GM19023 (cell line): ENCODE measurements around the gene MRPL27.
"Not testable (repeated sequence)": the region's sequence is repeated elsewhere in the genome, so short reads cannot be mapped to it uniquely, and the experiment has no call there.

Experiments
- ATAC-seq: cut with Tn5 transposase; IDR thresholded peaks from one replicate; pipeline ENCODE4 v1.9.1; 2021; ENCODE audit warnings: mild to moderate bottlenecking, moderate library complexity; ENCODE audit not compliant: unreplicated experiment

Gene MRPL27

DNA sequence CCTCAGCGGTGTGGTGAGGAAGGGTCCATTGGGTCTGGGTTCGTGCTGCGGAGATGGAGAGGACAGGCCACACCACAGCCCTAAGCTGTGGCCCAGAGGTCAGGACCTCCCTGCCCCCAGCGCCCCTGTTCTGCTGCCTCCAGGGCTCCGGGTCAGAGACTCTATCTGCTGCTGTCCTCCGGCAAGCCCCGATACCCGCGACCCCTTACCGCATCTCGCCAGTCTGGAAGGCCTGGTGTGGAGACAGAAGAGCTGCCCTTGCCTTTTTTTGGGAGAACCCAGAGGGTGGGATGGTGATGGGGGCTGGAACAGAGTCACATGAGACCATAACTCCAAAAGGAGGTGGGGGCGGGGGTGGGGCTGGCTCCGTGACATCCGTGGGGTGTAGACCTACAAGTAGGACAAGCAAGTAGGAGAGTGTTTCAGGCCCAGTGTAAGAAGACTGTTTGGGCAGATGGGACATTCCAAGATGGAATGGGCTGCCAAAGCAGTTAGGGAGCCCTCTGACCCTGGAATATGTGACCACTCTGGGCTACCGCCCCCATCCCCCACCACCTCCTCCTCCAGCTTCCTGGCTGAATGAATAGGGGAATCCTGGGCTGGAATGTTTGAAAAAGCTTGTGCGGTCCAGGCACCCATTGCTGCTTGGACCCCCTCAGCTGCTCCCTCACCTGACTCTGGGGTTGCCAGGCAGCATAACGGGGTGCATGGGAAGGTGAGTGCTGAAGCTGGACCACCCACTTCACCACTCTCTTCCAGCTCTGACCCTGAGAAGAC, 25.7 kb downstream of the MRPL27 start:
- no peak for ATAC-seq

- ATAC-seq: peak; percentile 45
These were observed 26.5 kb downstream of the MRPL27 start for GRCh38 chr17:50346313-50347116.

- ATAC-seq: peak; percentile 77
These were observed 27.3 kb downstream of the MRPL27 start, which contains the start of gene XYLT2 for GRCh38 chr17:50345432-50346312. Gene XYLT2, plus strand, starts transcription at chr17:50346126. Its CDS starts 15 bp downstream, at chr17:50346141.

DNA sequence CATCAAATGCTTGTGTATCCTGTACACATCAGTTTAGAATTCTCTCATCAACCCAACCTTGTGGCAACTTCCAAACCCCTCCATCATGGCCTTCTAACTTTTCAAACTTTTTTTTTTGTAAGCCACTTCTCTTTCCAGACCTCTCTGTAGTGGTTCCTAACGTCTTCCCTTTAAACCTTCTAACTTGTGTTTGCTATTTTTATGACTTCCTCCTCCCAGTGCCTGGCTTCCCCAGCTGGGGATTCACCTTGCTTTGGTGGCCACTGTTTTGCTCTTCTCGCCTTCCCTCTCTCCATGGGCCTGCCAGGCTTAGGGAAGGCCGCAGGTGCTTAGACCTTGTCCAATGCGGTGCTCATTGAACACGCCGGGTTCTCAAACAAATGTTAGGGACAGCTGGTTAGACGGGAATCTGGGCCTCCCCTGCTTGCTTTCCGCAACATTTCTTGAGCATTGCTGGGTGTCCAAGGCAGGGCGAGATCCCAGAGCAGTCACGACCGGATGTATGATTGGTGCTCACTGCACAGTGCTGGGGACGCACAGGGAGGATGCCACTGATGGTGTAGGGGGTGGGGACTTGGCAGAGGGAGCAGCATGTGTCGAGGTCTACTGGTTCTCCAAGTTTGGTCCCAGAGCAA, 28.1 kb downstream of the MRPL27 start:
- ATAC-seq: no peak

- ATAC-seq: no peak
These were observed 33.6 kb downstream of the MRPL27 start for GRCh38 chr17:50339381-50339780.

GRCh38 chr17:50338645-50339044, 34.3 kb downstream of the MRPL27 start:
- no peak for ATAC-seq

DNA sequence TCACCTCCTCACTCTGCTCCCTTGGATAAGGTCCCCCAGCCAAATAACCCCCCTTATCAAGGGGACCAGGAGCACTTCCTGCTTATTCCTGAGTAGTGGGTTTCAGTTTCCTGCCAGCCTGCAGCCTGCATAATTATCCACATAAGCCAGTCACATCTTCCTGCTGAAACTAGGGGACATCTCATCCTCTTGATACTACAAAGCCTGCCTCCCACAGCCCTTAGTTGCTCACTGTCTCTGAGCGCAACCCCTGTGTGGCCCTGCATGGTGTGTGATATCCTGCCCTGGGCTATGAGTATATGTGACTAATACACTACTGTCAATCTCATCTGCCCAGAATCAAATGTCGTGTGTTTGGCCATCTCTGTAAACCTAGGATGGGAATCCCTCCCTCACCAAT, 35.0 kb downstream of the MRPL27 start:
- no peak for ATAC-seq

- ATAC-seq: not testable (repeated sequence)
These were observed 39.5 kb downstream of the MRPL27 start for GRCh38 chr17:50333291-50334057.

GRCh38 chr17:50332196-50332595, 40.8 kb downstream of the MRPL27 start:
- ATAC-seq: no peak

GRCh38 chr17:50331085-50331791, 41.7 kb downstream of the MRPL27 start:
- no peak for ATAC-seq

DNA sequence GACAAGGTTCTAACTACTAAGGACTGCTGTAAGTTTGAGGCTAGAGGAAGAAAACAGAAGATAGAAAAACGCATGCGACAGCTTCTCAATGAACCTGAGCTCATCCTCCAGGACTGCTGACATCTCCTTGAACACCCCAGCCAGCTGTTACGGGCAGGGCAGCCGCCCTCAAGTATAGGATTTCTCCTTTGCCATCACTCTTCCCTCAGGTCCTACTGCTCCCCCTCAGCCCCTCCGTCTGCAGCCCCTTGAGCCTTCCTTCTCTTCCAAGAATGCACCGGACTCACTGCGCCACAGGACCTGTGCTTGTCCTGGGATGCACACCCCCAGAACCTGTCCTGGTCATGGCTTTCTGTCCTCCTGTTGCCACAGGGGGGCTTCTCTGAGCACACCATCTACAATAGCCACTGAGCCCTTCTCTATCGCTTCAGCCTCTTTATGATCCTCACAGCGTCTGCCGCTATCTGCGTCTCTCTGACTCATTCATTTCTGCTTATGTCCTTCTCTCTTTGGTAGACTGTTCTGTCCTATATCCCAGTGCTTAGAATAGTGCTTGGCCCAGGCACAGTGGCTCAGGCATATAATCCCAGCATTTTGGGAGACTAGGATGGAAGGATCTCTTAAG, 42.7 kb downstream of the MRPL27 start:
- no peak for ATAC-seq

DNA sequence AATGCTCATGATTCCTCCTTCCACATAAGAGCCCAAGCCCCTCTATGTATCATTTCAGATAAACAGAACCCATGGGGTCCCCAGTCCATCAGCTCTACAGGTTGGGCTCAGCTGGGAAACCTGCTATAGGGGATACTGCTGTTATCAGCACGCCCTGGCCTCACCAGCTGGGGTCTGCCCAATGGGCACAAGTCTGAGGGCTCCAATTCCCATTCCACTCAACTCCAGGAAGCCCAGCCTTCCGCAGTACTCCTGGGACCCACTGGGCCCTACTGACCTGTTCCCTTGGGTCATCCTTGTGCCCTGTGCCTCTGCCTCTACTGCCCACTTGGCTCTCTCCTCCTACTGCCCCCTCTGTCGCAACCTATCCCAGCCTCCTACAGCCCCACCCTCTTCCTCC, 43.3 kb downstream of the MRPL27 start:
- ATAC-seq: no peak

DNA sequence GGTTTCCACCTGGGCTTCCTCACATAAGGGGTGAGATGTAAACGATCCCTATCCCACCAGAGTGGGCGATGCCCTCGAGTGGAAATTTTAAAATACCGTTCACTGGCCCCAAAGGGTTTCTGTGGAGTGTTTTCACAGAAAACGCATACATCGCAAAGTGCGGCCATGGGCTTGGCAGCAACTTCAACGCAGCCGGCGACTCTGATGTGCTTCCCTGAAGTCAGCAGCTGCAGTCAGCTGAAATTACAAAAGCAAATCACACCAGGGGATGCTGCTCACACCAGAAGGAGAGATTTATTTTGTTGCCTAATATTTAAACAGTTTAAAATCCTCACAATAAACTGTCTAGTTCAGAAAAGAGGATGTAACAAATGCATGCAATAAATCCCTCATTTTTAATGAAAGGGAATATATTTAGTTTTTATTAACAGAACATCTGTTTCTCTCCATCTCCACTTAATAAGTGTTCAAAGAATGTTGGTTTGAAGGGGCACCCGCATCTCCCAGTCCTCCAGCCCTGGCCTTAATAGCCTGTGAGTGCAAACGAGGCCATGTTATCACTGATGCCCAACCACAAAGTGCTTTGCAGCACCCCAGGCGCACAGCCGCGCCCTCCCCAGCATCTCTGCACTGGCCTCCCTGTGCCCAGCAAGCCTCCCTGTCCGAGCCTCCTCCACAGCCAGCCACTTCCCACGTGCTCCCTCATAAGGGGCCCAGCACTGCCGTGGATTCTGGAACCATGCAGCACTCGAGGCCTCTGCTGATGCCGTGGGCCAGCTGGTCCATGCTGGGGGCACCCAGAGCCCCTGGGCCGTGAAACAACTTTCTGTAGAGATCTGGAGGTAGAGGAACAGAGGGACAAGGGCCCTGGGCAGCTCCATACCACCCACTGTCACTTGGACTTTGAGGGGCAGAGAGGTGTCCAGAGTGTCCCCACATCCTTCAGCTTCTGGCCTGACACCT, 44.3 kb downstream of the MRPL27 start:
- no peak for ATAC-seq

- ATAC-seq: peak; percentile 50
These were observed 46.1 kb downstream of the MRPL27 start for GRCh38 chr17:50326831-50327364.

DNA sequence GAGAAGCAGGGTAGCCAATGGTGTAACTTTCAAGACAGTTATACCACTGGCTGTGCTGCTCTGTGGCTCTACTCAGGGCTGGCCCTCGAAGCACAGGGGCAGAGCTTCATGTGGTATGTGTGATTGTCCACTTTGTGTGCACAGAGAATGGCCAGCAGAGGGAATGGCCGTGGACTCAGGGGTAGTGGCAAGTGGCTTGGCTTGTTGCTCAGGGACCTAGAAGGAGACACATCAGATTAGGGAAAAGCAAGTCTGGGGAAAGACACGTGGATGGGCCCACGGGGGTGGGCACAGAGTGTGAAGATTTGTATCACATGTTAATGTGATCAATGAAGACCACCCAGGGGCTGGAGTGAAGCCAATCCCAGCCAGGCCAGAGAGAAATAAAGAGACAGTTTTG, 47.1 kb downstream of the MRPL27 start:
- no peak for ATAC-seq

- ATAC-seq: no peak
These were observed 49.9 kb downstream of the MRPL27 start for GRCh38 chr17:50323060-50323459.

DNA sequence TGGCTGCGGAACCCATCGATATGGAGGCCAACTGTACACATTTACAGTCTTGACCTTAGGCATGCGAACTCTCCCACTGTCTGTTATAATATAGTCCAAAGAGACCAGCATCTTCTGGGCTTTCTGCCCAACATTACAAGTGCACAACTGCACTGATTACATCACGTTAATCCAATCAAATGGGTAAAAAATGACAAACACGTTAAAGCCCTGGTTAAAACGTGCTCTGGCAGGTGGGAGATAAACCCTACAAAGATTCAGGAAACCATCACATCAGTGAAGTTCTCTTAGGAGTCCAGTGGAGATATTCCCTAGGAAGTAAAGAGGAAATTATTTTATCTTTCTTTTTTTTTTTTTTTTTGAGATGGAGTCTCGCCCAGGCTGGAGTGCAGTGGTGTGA, 50.7 kb downstream of the MRPL27 start:
- no peak for ATAC-seq
